ENCODE results near the gene MEI4.

DNA sequence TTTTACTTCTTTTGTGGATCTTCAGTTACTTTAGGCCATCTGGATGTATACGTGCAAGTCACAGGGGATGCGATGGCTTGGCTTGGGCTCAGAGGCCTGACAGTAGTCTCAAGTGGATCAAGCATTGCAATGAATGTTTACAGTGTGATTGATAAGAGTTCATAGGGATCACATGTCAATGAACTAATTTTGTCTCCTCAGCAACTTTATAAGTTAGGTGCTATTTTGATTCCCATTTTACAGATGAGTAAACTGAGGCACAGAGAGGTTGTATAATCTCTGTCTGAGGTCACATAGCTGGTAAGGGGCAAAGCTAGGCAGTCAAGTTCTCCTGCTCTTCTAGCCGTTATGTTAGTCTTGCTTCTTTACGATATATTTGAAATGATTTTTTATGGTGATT is 13.5 kb downstream of the MEI4 start:
- TF ChIP-seq, protein P1, sequence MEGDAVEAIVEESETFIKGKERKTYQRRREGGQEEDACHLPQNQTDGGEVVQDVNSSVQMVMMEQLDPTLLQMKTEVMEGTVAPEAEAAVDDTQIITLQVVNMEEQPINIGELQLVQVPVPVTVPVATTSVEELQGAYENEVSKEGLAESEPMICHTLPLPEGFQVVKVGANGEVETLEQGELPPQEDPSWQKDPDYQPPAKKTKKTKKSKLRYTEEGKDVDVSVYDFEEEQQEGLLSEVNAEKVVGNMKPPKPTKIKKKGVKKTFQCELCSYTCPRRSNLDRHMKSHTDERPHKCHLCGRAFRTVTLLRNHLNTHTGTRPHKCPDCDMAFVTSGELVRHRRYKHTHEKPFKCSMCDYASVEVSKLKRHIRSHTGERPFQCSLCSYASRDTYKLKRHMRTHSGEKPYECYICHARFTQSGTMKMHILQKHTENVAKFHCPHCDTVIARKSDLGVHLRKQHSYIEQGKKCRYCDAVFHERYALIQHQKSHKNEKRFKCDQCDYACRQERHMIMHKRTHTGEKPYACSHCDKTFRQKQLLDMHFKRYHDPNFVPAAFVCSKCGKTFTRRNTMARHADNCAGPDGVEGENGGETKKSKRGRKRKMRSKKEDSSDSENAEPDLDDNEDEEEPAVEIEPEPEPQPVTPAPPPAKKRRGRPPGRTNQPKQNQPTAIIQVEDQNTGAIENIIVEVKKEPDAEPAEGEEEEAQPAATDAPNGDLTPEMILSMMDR (IDR thresholded peaks at IDR 0.05) = no peak
- TF ChIP-seq POLR2AphosphoS5 (IDR thresholded peaks at IDR 0.05) (no peak), EP300 (IDR thresholded peaks at IDR 0.05) (no peak), POLR2A (IDR thresholded peaks at IDR 0.05) (no peak)

All from upper lobe of left lung (tissue), 4 donors.